ENCODE results near the gene TCP11.

TCP11 gene

GRCh38 chr6:35080016-35080680, 61.0 kb downstream of the TCP11 start:
- H3K4me3 Mint-ChIP-seq: no peak overlapping the region
- DNase-seq: no peak
- H3K36me3 Mint-ChIP-seq: no peaks in the 10 kb centered on the region
- no peaks in the 10 kb centered on the region for H3K9me3 Mint-ChIP-seq
- no peak overlapping the region for H3K27ac Mint-ChIP-seq
- CTCF ChIA-PET: no interaction called here
- H3K4me1 Mint-ChIP-seq: no peaks in the 10 kb centered on the region
- H3K27me3 Mint-ChIP-seq: no peaks in the 10 kb centered on the region

GRCh38 chr6:35079311-35080000, 61.7 kb downstream of the TCP11 start:
- Mint-ChIP-seq H3K4me1 (no peaks in the 10 kb centered on the region), H3K9me3 (no peaks in the 10 kb centered on the region), H3K27ac (no peak overlapping the region), H3K36me3 (no peaks in the 10 kb centered on the region), H3K4me3 (no peak overlapping the region), H3K27me3 (no peaks in the 10 kb centered on the region)
- no peak for DNase-seq
- CTCF ChIA-PET: no interaction called here

GRCh38 chr6:35078896-35079295, 62.2 kb downstream of the TCP11 start:
- Mint-ChIP-seq H3K27ac (no peak overlapping the region), H3K27me3 (no peaks in the 10 kb centered on the region), H3K4me3 (no peak overlapping the region), H3K36me3 (no peaks in the 10 kb centered on the region), H3K4me1 (no peaks in the 10 kb centered on the region), H3K9me3 (no peaks in the 10 kb centered on the region)
- CTCF ChIA-PET: no interaction called here
- DNase-seq: no peak

- Mint-ChIP-seq H3K9me3 (no peaks in the 10 kb centered on the region), H3K36me3 (no peaks in the 10 kb centered on the region), H3K4me3 (no peak overlapping the region), H3K27ac (no peak overlapping the region), H3K4me1 (no peaks in the 10 kb centered on the region), H3K27me3 (no peaks in the 10 kb centered on the region)
- CTCF ChIA-PET: no interaction called here
- no peak for DNase-seq
Observed at GRCh38 chr6:35078226-35078850, 62.8 kb downstream of the TCP11 start.

DNA sequence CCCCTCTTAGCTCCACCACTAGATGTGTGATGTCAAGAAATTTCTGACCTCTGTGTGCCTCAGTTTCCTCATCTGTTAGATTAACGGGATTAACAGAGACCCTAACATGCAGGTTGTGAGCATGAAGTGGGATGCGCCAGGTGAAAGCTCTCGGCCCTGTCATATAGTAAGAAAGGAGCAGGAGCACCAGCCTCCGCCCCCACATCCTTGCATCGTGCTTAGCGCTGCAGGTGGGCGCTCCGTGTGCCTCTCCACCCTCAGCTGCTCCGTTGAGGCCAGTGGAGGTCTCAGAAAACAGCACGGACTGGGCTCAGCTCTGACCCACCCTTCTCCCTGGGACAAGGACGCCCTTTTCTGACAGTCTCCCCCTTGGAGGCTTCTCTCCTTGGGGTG, 63.4 kb downstream of the TCP11 start:
- no peaks in the 10 kb centered on the region for H3K9me3 Mint-ChIP-seq
- H3K4me1 Mint-ChIP-seq: no peaks in the 10 kb centered on the region
- CTCF ChIA-PET: no interaction called here
- no peak overlapping the region for H3K27ac Mint-ChIP-seq
- no peaks in the 10 kb centered on the region for H3K27me3 Mint-ChIP-seq
- no peak overlapping the region for H3K4me3 Mint-ChIP-seq
- H3K36me3 Mint-ChIP-seq: no peaks in the 10 kb centered on the region
- DNase-seq: no peak

DNA sequence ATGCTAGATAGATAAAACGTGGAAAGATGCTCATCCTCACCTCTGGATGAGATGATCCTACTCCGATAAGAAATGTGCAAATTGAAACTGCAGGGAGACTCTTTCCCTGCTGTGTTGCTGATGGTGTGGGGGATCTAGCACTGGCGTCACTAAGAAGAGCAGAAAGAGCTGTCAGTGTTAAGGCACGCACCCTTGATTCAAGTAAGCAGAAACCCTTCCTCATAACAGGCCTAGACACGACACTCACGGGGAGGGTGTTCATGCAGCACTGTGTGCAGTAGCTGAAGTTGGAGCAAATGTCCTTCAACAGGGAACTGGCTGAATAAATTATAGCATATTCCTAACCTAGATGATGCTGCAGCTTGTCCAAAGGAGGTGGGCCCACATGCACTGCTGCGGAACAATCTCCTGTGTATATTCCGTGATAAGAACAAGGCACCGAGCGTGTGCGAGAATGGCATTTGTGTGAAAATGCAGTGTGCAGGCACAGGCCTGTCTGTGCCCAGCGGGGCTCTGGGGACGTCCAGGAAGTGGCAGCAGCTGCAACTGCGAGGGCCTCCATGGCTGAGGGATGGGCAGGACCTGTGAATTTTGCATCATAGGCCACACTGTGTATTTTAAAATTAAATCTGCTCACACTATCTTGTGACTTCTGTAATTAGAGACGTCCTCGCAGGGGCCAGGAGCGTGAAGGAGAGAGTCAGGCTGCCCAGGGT, 64.0 kb downstream of the TCP11 start:
- H3K36me3 Mint-ChIP-seq: no peaks in the 10 kb centered on the region
- no peaks in the 10 kb centered on the region for H3K4me1 Mint-ChIP-seq
- no peak overlapping the region for H3K27ac Mint-ChIP-seq
- H3K27me3 Mint-ChIP-seq: no peaks in the 10 kb centered on the region
- CTCF ChIA-PET: no interaction called here
- no peak for DNase-seq
- no peak overlapping the region for H3K4me3 Mint-ChIP-seq
- H3K9me3 Mint-ChIP-seq: no peaks in the 10 kb centered on the region

- no peaks in the 10 kb centered on the region for H3K9me3 Mint-ChIP-seq
- H3K27me3 Mint-ChIP-seq: no peaks in the 10 kb centered on the region
- no peaks in the 10 kb centered on the region for H3K4me1 Mint-ChIP-seq
- no peaks in the 10 kb centered on the region for H3K36me3 Mint-ChIP-seq
- DNase-seq: no peak
- no peak overlapping the region for H3K27ac Mint-ChIP-seq
- no peak overlapping the region for H3K4me3 Mint-ChIP-seq
- CTCF ChIA-PET: no interaction called here
Observed at GRCh38 chr6:35073766-35074471, 67.2 kb downstream of the TCP11 start.

DNA sequence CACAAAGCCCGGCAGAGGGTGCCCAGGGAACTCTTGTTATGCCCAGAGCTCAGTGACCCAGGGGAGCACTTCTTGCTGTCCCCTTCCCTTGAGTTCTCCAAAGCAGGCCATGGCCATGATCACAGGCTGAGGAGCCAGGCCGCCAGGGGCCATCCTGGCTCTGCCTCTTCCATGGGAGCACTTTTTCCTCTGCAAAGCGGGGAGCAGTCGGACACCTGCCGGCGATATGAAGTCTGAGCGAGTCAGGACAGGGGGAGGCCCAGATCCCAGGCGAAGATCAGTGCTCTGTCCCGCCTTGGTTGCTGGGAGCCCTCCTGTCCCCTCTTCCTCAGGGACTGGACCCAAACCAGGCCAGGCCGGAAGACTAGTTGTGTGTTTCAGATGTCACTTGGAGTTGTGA, 67.9 kb downstream of the TCP11 start:
- H3K9me3 Mint-ChIP-seq: no peaks in the 10 kb centered on the region
- no peak overlapping the region for H3K4me3 Mint-ChIP-seq
- H3K27me3 Mint-ChIP-seq: no peaks in the 10 kb centered on the region
- no peaks in the 10 kb centered on the region for H3K36me3 Mint-ChIP-seq
- CTCF ChIA-PET: no interaction called here
- no peak overlapping the region for H3K27ac Mint-ChIP-seq
- H3K4me1 Mint-ChIP-seq: no peaks in the 10 kb centered on the region
- no peak for DNase-seq

GRCh38 chr6:35072698-35073055, 68.5 kb downstream of the TCP11 start:
- Mint-ChIP-seq H3K9me3 (no peaks in the 10 kb centered on the region), H3K4me3 (no peak overlapping the region), H3K27me3 (no peaks in the 10 kb centered on the region), H3K36me3 (no peaks in the 10 kb centered on the region), H3K4me1 (no peaks in the 10 kb centered on the region), H3K27ac (no peak overlapping the region)
- no peak for DNase-seq
- CTCF ChIA-PET: no interaction called here

GRCh38 chr6:35072051-35072697, 69.0 kb downstream of the TCP11 start:
- Mint-ChIP-seq H3K27me3 (no peaks in the 10 kb centered on the region), H3K4me3 (no peak overlapping the region), H3K9me3 (no peaks in the 10 kb centered on the region), H3K27ac (no peak overlapping the region), H3K4me1 (no peaks in the 10 kb centered on the region), H3K36me3 (no peaks in the 10 kb centered on the region)
- DNase-seq: no peak
- CTCF ChIA-PET: no interaction called here

- CTCF ChIA-PET: no interaction called here
- H3K4me3 Mint-ChIP-seq: no peak overlapping the region
- no peaks in the 10 kb centered on the region for H3K4me1 Mint-ChIP-seq
- H3K27me3 Mint-ChIP-seq: no peaks in the 10 kb centered on the region
- no peak overlapping the region for H3K27ac Mint-ChIP-seq
- no peaks in the 10 kb centered on the region for H3K9me3 Mint-ChIP-seq
- H3K36me3 Mint-ChIP-seq: no peaks in the 10 kb centered on the region
- DNase-seq: no peak
Observed at GRCh38 chr6:35071347-35071994, 69.7 kb downstream of the TCP11 start.

GRCh38 chr6:35070111-35070510, 71.0 kb downstream of the TCP11 start:
- Mint-ChIP-seq H3K27ac (no peak overlapping the region), H3K36me3 (no peaks in the 10 kb centered on the region), H3K4me1 (no peaks in the 10 kb centered on the region), H3K4me3 (no peak overlapping the region), H3K27me3 (no peaks in the 10 kb centered on the region), H3K9me3 (no peaks in the 10 kb centered on the region)
- CTCF ChIA-PET: no interaction called here
- no peak for DNase-seq

DNA sequence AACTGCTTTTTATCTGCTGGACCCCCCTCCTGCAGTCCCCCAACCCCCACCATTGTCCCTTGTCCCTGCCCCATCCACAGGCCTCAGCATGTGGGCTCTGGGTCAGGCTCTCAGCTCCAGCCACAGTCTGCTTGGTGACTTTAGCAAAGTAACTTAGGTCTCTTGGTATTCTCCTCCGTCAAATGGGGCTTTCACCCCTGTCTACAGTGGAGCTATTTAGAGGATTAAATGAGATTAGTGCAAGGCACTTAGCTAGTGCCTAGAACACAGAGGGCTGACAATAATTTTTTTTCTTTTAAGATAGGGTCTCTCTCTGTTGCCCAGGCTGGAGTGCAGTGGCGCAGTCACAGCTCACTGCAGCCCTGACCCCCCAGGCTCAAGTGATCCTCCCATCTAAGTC, 71.9 kb downstream of the TCP11 start:
- DNase-seq: no peak
- Mint-ChIP-seq H3K9me3 (no peaks in the 10 kb centered on the region), H3K4me1 (no peaks in the 10 kb centered on the region), H3K27me3 (no peaks in the 10 kb centered on the region), H3K27ac (no peak overlapping the region), H3K36me3 (no peaks in the 10 kb centered on the region), H3K4me3 (no peak overlapping the region)
- CTCF ChIA-PET: no interaction called here

- no peak overlapping the region for H3K27ac Mint-ChIP-seq
- no peak overlapping the region for H3K4me3 Mint-ChIP-seq
- H3K27me3 Mint-ChIP-seq: no peaks in the 10 kb centered on the region
- H3K9me3 Mint-ChIP-seq: no peaks in the 10 kb centered on the region
- DNase-seq: no peak
- no peaks in the 10 kb centered on the region for H3K36me3 Mint-ChIP-seq
- no peaks in the 10 kb centered on the region for H3K4me1 Mint-ChIP-seq
- CTCF ChIA-PET: no interaction called here
Observed at GRCh38 chr6:35068644-35069043, 72.5 kb downstream of the TCP11 start.

Measured in activated naive CD4-positive, alpha-beta T cell treated with anti-CD3 and anti-CD28 coated beads, Interleukin-2, amount 10 ng/mL, durations not matched to agents 7 days and 5 days (primary cell).